ENCODE results near the gene MACROD2.
A peak's percentile ranks its signal among the peaks of the same experiment; 100 is the strongest.

The MACROD2 gene

GRCh38 chr20:14910126-14910525 is 914.8 kb downstream of the MACROD2 start:
- no peak overlapping the region for H3K4me3 ChIP-seq (ENCODE audit: low read depth, low read length)
- H3K27ac ChIP-seq: no peak overlapping the region
- H3K9ac ChIP-seq: no peak overlapping the region
- no peaks in the 10 kb centered on the region for H3K4me1 ChIP-seq
- no peak overlapping the region for H3K4me2 ChIP-seq (ENCODE audit: low read length)
- H2AFZ ChIP-seq: no peak overlapping the region
- no peaks in the 10 kb centered on the region for H3K36me3 ChIP-seq (ENCODE audit: control insufficient read depth, insufficient read depth, low read length)
- no peaks in the 10 kb centered on the region for H3K79me2 ChIP-seq
- no peaks in the 10 kb centered on the region for H3K9me3 ChIP-seq (ENCODE audit: control insufficient read depth, low read length)
- H3K27me3 ChIP-seq (ENCODE audit: control insufficient read depth, insufficient read depth, low read length): no peaks in the 10 kb centered on the region
- no peak for TF ChIP-seq CTCF (IDR thresholded peaks at IDR 0.05)

GRCh38 chr20:14913896-14914620 is 918.7 kb downstream of the MACROD2 start:
- Histone ChIP-seq H3K4me2 (ENCODE audit: low read length) (no peak overlapping the region), H3K36me3 (ENCODE audit: control insufficient read depth, insufficient read depth, low read length) (no peaks in the 10 kb centered on the region), H3K27me3 (ENCODE audit: control insufficient read depth, insufficient read depth, low read length) (no peaks in the 10 kb centered on the region), H3K4me1 (peaks cover 3% of the 10 kb centered on the region), H3K27ac (no peak overlapping the region), H2AFZ (no peak overlapping the region), H3K79me2 (no peaks in the 10 kb centered on the region), H3K4me3 (ENCODE audit: low read depth, low read length) (no peak overlapping the region), H3K9ac (no peak overlapping the region), H3K9me3 (ENCODE audit: control insufficient read depth, low read length) (no peaks in the 10 kb centered on the region)
- no peak for TF ChIP-seq CTCF (IDR thresholded peaks at IDR 0.05)

- Histone ChIP-seq H3K4me3 (ENCODE audit: low read depth, low read length) (no peak overlapping the region), H3K79me2 (no peaks in the 10 kb centered on the region), H3K9me3 (ENCODE audit: control insufficient read depth, low read length) (no peaks in the 10 kb centered on the region), H3K4me1 (peaks cover 6% of the 10 kb centered on the region), H3K36me3 (ENCODE audit: control insufficient read depth, insufficient read depth, low read length) (no peaks in the 10 kb centered on the region), H3K9ac (no peak overlapping the region), H3K4me2 (ENCODE audit: low read length) (no peak overlapping the region), H3K27me3 (ENCODE audit: control insufficient read depth, insufficient read depth, low read length) (no peaks in the 10 kb centered on the region), H2AFZ (no peak overlapping the region), H3K27ac (no peak overlapping the region)
- TF ChIP-seq CTCF (IDR thresholded peaks at IDR 0.05): no peak
Observed at GRCh38 chr20:14914633-14915032, 919.3 kb downstream of the MACROD2 start.

GRCh38 chr20:14915356-14915755 is 920.0 kb downstream of the MACROD2 start:
- TF ChIP-seq CTCF (IDR thresholded peaks at IDR 0.05): no peak
- no peaks in the 10 kb centered on the region for H3K27me3 ChIP-seq (ENCODE audit: control insufficient read depth, insufficient read depth, low read length)
- H3K9me3 ChIP-seq (ENCODE audit: control insufficient read depth, low read length): no peaks in the 10 kb centered on the region
- no peak overlapping the region for H3K27ac ChIP-seq
- H3K79me2 ChIP-seq: no peaks in the 10 kb centered on the region
- H3K9ac ChIP-seq: no peak overlapping the region
- H3K36me3 ChIP-seq (ENCODE audit: control insufficient read depth, insufficient read depth, low read length): no peaks in the 10 kb centered on the region
- H3K4me3 ChIP-seq (ENCODE audit: low read depth, low read length): no peak overlapping the region
- H2AFZ ChIP-seq: peak overlapping the region; percentile 59
- H3K4me1 ChIP-seq: peaks cover 8% of the 10 kb centered on the region
- no peak overlapping the region for H3K4me2 ChIP-seq (ENCODE audit: low read length)

- Histone ChIP-seq H3K4me2 (ENCODE audit: low read length) (no peak overlapping the region), H3K9ac (no peak overlapping the region), H3K79me2 (no peaks in the 10 kb centered on the region), H3K27ac (no peak overlapping the region), H2AFZ (peak overlapping the region; percentile 28), H3K4me1 (peaks cover 8% of the 10 kb centered on the region), H3K4me3 (ENCODE audit: low read depth, low read length) (no peak overlapping the region), H3K36me3 (ENCODE audit: control insufficient read depth, insufficient read depth, low read length) (no peaks in the 10 kb centered on the region), H3K9me3 (ENCODE audit: control insufficient read depth, low read length) (no peaks in the 10 kb centered on the region), H3K27me3 (ENCODE audit: control insufficient read depth, insufficient read depth, low read length) (no peaks in the 10 kb centered on the region)
- no peak for TF ChIP-seq CTCF (IDR thresholded peaks at IDR 0.05)
Observed at GRCh38 chr20:14916360-14916920, 921.1 kb downstream of the MACROD2 start.

Measured in parathyroid adenoma (tissue), 2 donors.